Mammary epithelial cell (primary cell): ENCODE results near the gene MPHOSPH6.

Experiments
- EZH2 ChIP-seq: IDR thresholded peaks from 2 replicates; pipeline ENCODE4 v1.6.1; 2012; ENCODE audit warnings: low read length, inconsistent platforms, borderline replicate concordance
- TF ChIP-seq, protein P1 (sequence below), 2 donors: IDR thresholded peaks in 1 of 2; conservative IDR thresholded peaks in 1 of 2; 2 replicates each; pipeline ENCODE4 v1.5.1; 2011 to 2012; ENCODE audit warnings: inconsistent platforms in 2 of 2, low read length in 2 of 2, mild to moderate bottlenecking in 2 of 2, control low read depth in 1 of 2, low read depth in 1 of 2; ENCODE audit not compliant: insufficient read depth in 1 of 2; ENCODE audit errors: extremely low read depth in 1 of 2

- TF ChIP-seq, protein P1, sequence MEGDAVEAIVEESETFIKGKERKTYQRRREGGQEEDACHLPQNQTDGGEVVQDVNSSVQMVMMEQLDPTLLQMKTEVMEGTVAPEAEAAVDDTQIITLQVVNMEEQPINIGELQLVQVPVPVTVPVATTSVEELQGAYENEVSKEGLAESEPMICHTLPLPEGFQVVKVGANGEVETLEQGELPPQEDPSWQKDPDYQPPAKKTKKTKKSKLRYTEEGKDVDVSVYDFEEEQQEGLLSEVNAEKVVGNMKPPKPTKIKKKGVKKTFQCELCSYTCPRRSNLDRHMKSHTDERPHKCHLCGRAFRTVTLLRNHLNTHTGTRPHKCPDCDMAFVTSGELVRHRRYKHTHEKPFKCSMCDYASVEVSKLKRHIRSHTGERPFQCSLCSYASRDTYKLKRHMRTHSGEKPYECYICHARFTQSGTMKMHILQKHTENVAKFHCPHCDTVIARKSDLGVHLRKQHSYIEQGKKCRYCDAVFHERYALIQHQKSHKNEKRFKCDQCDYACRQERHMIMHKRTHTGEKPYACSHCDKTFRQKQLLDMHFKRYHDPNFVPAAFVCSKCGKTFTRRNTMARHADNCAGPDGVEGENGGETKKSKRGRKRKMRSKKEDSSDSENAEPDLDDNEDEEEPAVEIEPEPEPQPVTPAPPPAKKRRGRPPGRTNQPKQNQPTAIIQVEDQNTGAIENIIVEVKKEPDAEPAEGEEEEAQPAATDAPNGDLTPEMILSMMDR (conservative IDR thresholded peaks at IDR 0.05 in 1 of 2, IDR thresholded peaks at IDR 0.05 in 1 of 2; ENCODE audit: extremely low read depth in 1 of 2, insufficient read depth in 1 of 2, low read depth in 1 of 2, low read length in 2 of 2): no peak
- TF ChIP-seq EZH2: no peak
Measured at GRCh38 chr16:82116535-82116934, 53.5 kb downstream of the MPHOSPH6 start.
